Thyroid gland (tissue), 4 donors: ENCODE results near the gene FER.

Experiments
- CTCF ChIP-seq, 6 experiments: fragments of 200-600 bp in 3 of 6; fragments of 450-650 bp in 3 of 6; sonication (generic) in 3 of 6; IDR thresholded peaks; one replicate each; pipeline ENCODE4 v1.5.1; 2016 to 2019; ENCODE audit warnings: antibody characterized with exemption in 6 of 6, mild to moderate bottlenecking in 2 of 6, inconsistent platforms in 1 of 6, moderate library complexity in 1 of 6
- POLR2A ChIP-seq, 2 donors: fragments of 450-650 bp; IDR thresholded peaks; one replicate each; pipeline ENCODE4 v1.6.1; 2017; ENCODE audit warnings: antibody characterized with exemption in 2 of 2, mild to moderate bottlenecking in 2 of 2, moderate library complexity in 1 of 2

GRCh38 chr5:108749128-108749861, 1.6 kb downstream of the FER start:
- TF ChIP-seq CTCF (IDR thresholded peaks at IDR 0.05) (no peak), POLR2A (IDR thresholded peaks at IDR 0.05) (no peak)
